Measurements from ENCODE around the gene SLC37A4. TPM values are rescaled to one million over a fixed set of nuclear protein-coding genes. Genes with fewer than 3 reads are reported as not detected.
"Not testable (repeated sequence)": the region's sequence is repeated elsewhere in the genome, so short reads cannot be mapped to it uniquely, and the experiment has no call there.

Gene SLC37A4
- total RNA-seq, 4 donors from 2014 or later = 6.9 to 13.9 (median 11.5) TPM

- Histone ChIP-seq H3K4me3 (peak overlapping the region in 3 of 4 donors; percentile 72 to 87 (median 77)), H3K27ac (peak overlapping the region in 1 of 4 donors; percentile 97), H3K36me3 (peaks cover 5 to 63% (median 26%) of the 10 kb centered on the region in 3 donors), H3K27me3 (no peaks in the 10 kb centered on the region), H3K4me1 (peaks cover 16 to 74% (median 30%) of the 10 kb centered on the region in 3 donors), H3K9me3 (no peaks in the 10 kb centered on the region)
- intact Hi-C loops (cut with DNase I) = no loop called here
- DNase-seq = no peak
- no peak for TF ChIP-seq CTCF (IDR thresholded peaks at IDR 0.05)
- no peak for TF ChIP-seq POLR2A (IDR thresholded peaks at IDR 0.05)
- WGBS, 2 donors = 14 to 20% methylated on average over 2 of the region's 2 CpGs
These were observed 10.7 kb downstream of the SLC37A4 start for GRCh38 chr11:119019996-119020395.

GRCh38 chr11:119018074-119018938, 12.4 kb downstream of the SLC37A4 start, which contains the start of the genes RPS25 and TRAPPC4:
TSS of gene RPS25 (minus strand) at chr11:119018343. CDS start at chr11:119018284, 59 bp downstream.
TSS of gene TRAPPC4 (plus strand) at chr11:119018766. CDS start at chr11:119018796, 30 bp downstream.
- Histone ChIP-seq H3K9me3 (no peaks in the 10 kb centered on the region), H3K4me3 (peak within 1 kb of the TSS; percentile 72 to 87 (median 82)), H3K27ac (peak within 1 kb of the TSS; percentile 94 to 97 (median 96)), H3K4me1 (peaks cover 16 to 67% (median 31%) of the 10 kb centered on the region in 3 donors), H3K36me3 (peaks cover 13 to 61% (median 22%) of the 10 kb centered on the region in 3 donors), H3K27me3 (no peaks in the 10 kb centered on the region)
- WGBS, 2 donors = 1% methylated on average over 19 to 26 of the region's 63 CpGs
- intact Hi-C loops (cut with DNase I) = no loop called here
- TF ChIP-seq POLR2A (IDR thresholded peaks at IDR 0.05) = peak in 3 of 4 donors; percentile 30 to 72 (median 39)
- peak in 1 of 6 experiments; percentile 38 for TF ChIP-seq CTCF (IDR thresholded peaks at IDR 0.05)
- DNase-seq = peak; percentile 64

GRCh38 chr11:119017377-119017776, 13.3 kb downstream of the SLC37A4 start:
- H3K4me1 ChIP-seq = peaks cover 16 to 63% (median 31%) of the 10 kb centered on the region in 3 donors
- intact Hi-C loops (cut with DNase I); H3K27me3 ChIP-seq; H3K9me3 ChIP-seq; DNase-seq: not testable (repeated sequence)
- H3K27ac ChIP-seq = peak overlapping the region; percentile 94 to 97 (median 96)
- peaks cover 13 to 63% (median 20%) of the 10 kb centered on the region in 3 donors for H3K36me3 ChIP-seq
- H3K4me3 ChIP-seq = peak overlapping the region; percentile 72 to 87 (median 82)
- WGBS, 2 donors = 1 to 3% methylated on average over 10 of the region's 10 CpGs

GRCh38 chr11:119016216-119017009, 14.3 kb downstream of the SLC37A4 start:
- Histone ChIP-seq H3K27ac (peak overlapping the region in 2 of 4 donors; percentile 94 to 97), H3K36me3 (peaks cover 13 to 63% (median 20%) of the 10 kb centered on the region in 3 donors)
- no peak for TF ChIP-seq CTCF (IDR thresholded peaks at IDR 0.05)
- no peak for TF ChIP-seq POLR2A (IDR thresholded peaks at IDR 0.05)

GRCh38 chr11:119015054-119015611, 15.5 kb downstream of the SLC37A4 start:
- H3K27me3 ChIP-seq = no peaks in the 10 kb centered on the region
- WGBS, 2 donors = 43 to 60% methylated on average over 8 of the region's 8 CpGs
- no peak overlapping the region for H3K27ac ChIP-seq
- peaks cover 24 to 67% (median 24%) of the 10 kb centered on the region in 3 donors for H3K36me3 ChIP-seq
- TF ChIP-seq CTCF (IDR thresholded peaks at IDR 0.05) (no peak), POLR2A (IDR thresholded peaks at IDR 0.05) (no peak)
- H3K4me1 ChIP-seq = peaks cover 14 to 41% (median 27%) of the 10 kb centered on the region in 3 donors
- H3K4me3 ChIP-seq = no peak overlapping the region
- DNase-seq = no peak
- H3K9me3 ChIP-seq = no peaks in the 10 kb centered on the region
- intact Hi-C loops (cut with DNase I) = no loop called here

More at GRCh38 chr11:119016216-119017009, 14.3 kb downstream of the SLC37A4 start:
- H3K4me1 ChIP-seq = peaks cover 16 to 54% (median 31%) of the 10 kb centered on the region in 3 donors
- peak overlapping the region in 2 of 4 donors; percentile 72 to 77 for H3K4me3 ChIP-seq
- DNase-seq = no peak
- no peaks in the 10 kb centered on the region for H3K9me3 ChIP-seq
- intact Hi-C loops (cut with DNase I) = no loop called here
- H3K27me3 ChIP-seq = no peaks in the 10 kb centered on the region
- 56 to 61% methylated on average over 13 to 14 of the region's 14 CpGs for WGBS, 2 donors

Data from esophagus squamous epithelium (tissue), 5 donors.